ENCODE results near the gene CAPN12. TPM values are rescaled to one million over a fixed set of nuclear protein-coding genes. Genes with fewer than 3 reads are reported as not detected.

The CAPN12 gene
- total RNA-seq, 4 donors from 2014 or later: 0.42 TPM; not detected in 3

- no peaks in the 10 kb centered on the region for H3K27me3 ChIP-seq
- H3K4me1 ChIP-seq: peaks cover 10 to 11% of the 10 kb centered on the region in 2 donors
- intact Hi-C loops (cut with DNase I; ENCODE audit: low total_unique reads): no loop called here
- H3K9me3 ChIP-seq: no peaks in the 10 kb centered on the region
- TF ChIP-seq POLR2A (IDR thresholded peaks at IDR 0.05): no peak
- TF ChIP-seq CTCF (IDR thresholded peaks at IDR 0.05 in 4 of 5, conservative IDR thresholded peaks at IDR 0.05 in 1 of 5): no peak
- ATAC-seq (no peak), DNase-seq (no peak)
- H3K27ac ChIP-seq: peak overlapping the region; percentile 23 to 78 (median 66)
- in situ Hi-C loops (cut with MboI; ENCODE audit: low sequenced_read_pairs in 4 of 4): no loop called here
- H3K4me3 ChIP-seq: no peak overlapping the region
- peaks cover 8 to 79% of the 10 kb centered on the region in 2 donors for H3K36me3 ChIP-seq
Observed at GRCh38 chr19:38722947-38723605, 21.2 kb downstream of the CAPN12 start.

DNA sequence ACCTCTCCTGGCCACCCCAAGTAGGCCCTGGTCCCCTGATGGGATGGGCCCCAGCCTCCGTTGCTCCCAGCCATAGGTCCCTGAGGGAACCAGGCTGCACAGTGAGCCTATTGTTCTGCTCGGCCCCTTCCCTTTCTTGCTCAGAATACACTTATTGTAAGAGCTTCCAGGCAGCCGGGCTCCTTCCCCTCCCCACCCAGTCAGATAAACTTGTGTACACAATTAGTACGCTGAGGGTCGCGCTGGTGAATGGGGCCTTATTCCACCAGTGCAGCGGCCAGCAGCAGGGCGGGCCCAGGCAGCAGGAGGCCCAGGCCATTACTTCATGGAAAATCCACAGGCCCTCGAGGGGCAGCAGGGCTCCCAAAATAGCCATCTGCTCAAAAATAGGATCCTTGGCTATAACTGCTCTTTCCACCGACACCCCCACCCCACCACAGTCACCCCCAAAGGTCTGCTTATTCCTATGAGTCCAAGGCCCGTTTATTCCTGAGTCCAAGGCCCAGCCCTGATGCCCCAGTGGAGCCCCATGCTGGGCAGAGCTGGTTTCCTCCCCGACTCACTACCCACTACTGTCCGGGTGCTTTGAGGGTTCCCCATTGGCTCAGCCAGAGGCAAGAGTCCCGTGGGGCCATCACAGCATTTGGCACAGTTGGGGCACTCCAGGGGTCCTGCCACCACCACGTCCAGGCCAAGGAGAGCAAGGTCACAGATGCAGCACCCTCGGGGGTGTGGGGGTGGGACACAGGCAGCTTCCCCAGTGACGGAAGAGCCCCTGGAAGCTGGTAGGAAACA, 22.1 kb downstream of the CAPN12 start:
- intact Hi-C loops (cut with DNase I; ENCODE audit: low total_unique reads) (no loop called here), in situ Hi-C loops (cut with MboI; ENCODE audit: low sequenced_read_pairs in 4 of 4) (no loop called here)
- DNase-seq (no peak), ATAC-seq (no peak)
- Histone ChIP-seq H3K9me3 (no peaks in the 10 kb centered on the region), H3K27ac (peak overlapping the region; percentile 23 to 78 (median 66)), H3K36me3 (peaks cover 8 to 79% of the 10 kb centered on the region in 2 donors), H3K4me3 (no peak overlapping the region), H3K4me1 (peaks cover 10 to 11% of the 10 kb centered on the region in 2 donors), H3K27me3 (no peaks in the 10 kb centered on the region)
- no peak for TF ChIP-seq CTCF (IDR thresholded peaks at IDR 0.05 in 4 of 5, conservative IDR thresholded peaks at IDR 0.05 in 1 of 5)
- no peak for TF ChIP-seq POLR2A (IDR thresholded peaks at IDR 0.05)

- no peak overlapping the region for H3K4me3 ChIP-seq
- ATAC-seq (no peak), DNase-seq (no peak)
- TF ChIP-seq POLR2A (IDR thresholded peaks at IDR 0.05): no peak
- no peak for TF ChIP-seq CTCF (IDR thresholded peaks at IDR 0.05 in 4 of 5, conservative IDR thresholded peaks at IDR 0.05 in 1 of 5)
- H3K27ac ChIP-seq: peak overlapping the region; percentile 23 to 78 (median 66)
- H3K27me3 ChIP-seq: no peaks in the 10 kb centered on the region
- intact Hi-C loops (cut with DNase I; ENCODE audit: low total_unique reads): no loop called here
- H3K36me3 ChIP-seq: peaks cover 8 to 78% of the 10 kb centered on the region in 2 donors
- peaks cover 10 to 11% of the 10 kb centered on the region in 2 donors for H3K4me1 ChIP-seq
- no peaks in the 10 kb centered on the region for H3K9me3 ChIP-seq
- in situ Hi-C loops (cut with MboI; ENCODE audit: low sequenced_read_pairs in 4 of 4): no loop called here
Observed at GRCh38 chr19:38721496-38721895, 22.8 kb downstream of the CAPN12 start.

- in situ Hi-C loops (cut with MboI; ENCODE audit: low sequenced_read_pairs in 4 of 4) (no loop called here), intact Hi-C loops (cut with DNase I; ENCODE audit: low total_unique reads) (no loop called here)
- Histone ChIP-seq H3K27me3 (no peaks in the 10 kb centered on the region), H3K4me1 (peaks cover 12 to 15% of the 10 kb centered on the region in 2 donors), H3K4me3 (no peak overlapping the region), H3K36me3 (peaks cover 4 to 70% of the 10 kb centered on the region in 2 donors), H3K27ac (peak overlapping the region; percentile 51 to 78 (median 60)), H3K9me3 (no peaks in the 10 kb centered on the region)
- ATAC-seq (no peak), DNase-seq (no peak)
- TF ChIP-seq POLR2A (IDR thresholded peaks at IDR 0.05): no peak
- no peak for TF ChIP-seq CTCF (IDR thresholded peaks at IDR 0.05 in 4 of 5, conservative IDR thresholded peaks at IDR 0.05 in 1 of 5)
Observed at GRCh38 chr19:38720559-38721236, 23.6 kb downstream of the CAPN12 start.
